ENCODE data around the gene MUTYH.

Gene MUTYH

GRCh38 chr1:45328680-45329079 lies 11.6 kb downstream of the MUTYH start:
- Histone ChIP-seq H3K36me3 (no peaks in the 10 kb centered on the region), H3K4me3 (ENCODE audit: low read depth, low read length) (peak overlapping the region; percentile 24; the same call in 1 of the 2 replicates), H3K4me1 (no peaks in the 10 kb centered on the region; the same call in 1 of the 2 replicates), H3K27me3 (no peaks in the 10 kb centered on the region), H3K9me3 (no peaks in the 10 kb centered on the region)
- TF ChIP-seq, protein P1, sequence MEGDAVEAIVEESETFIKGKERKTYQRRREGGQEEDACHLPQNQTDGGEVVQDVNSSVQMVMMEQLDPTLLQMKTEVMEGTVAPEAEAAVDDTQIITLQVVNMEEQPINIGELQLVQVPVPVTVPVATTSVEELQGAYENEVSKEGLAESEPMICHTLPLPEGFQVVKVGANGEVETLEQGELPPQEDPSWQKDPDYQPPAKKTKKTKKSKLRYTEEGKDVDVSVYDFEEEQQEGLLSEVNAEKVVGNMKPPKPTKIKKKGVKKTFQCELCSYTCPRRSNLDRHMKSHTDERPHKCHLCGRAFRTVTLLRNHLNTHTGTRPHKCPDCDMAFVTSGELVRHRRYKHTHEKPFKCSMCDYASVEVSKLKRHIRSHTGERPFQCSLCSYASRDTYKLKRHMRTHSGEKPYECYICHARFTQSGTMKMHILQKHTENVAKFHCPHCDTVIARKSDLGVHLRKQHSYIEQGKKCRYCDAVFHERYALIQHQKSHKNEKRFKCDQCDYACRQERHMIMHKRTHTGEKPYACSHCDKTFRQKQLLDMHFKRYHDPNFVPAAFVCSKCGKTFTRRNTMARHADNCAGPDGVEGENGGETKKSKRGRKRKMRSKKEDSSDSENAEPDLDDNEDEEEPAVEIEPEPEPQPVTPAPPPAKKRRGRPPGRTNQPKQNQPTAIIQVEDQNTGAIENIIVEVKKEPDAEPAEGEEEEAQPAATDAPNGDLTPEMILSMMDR (IDR thresholded peaks at IDR 0.05; ENCODE audit: low read depth, low read length) = no peak
- no peak for DNase-seq

GRCh38 chr1:45327644-45328515 lies 12.4 kb downstream of the MUTYH start:
- TF ChIP-seq, protein P1 (IDR thresholded peaks at IDR 0.05; ENCODE audit: low read depth, low read length) = no peak
- DNase-seq = no peak
- Histone ChIP-seq H3K9me3 (no peaks in the 10 kb centered on the region), H3K36me3 (no peaks in the 10 kb centered on the region), H3K27me3 (no peaks in the 10 kb centered on the region), H3K4me1 (no peaks in the 10 kb centered on the region; the same call in 1 of the 2 replicates), H3K4me3 (ENCODE audit: low read depth, low read length) (peak overlapping the region; percentile 24)

DNA sequence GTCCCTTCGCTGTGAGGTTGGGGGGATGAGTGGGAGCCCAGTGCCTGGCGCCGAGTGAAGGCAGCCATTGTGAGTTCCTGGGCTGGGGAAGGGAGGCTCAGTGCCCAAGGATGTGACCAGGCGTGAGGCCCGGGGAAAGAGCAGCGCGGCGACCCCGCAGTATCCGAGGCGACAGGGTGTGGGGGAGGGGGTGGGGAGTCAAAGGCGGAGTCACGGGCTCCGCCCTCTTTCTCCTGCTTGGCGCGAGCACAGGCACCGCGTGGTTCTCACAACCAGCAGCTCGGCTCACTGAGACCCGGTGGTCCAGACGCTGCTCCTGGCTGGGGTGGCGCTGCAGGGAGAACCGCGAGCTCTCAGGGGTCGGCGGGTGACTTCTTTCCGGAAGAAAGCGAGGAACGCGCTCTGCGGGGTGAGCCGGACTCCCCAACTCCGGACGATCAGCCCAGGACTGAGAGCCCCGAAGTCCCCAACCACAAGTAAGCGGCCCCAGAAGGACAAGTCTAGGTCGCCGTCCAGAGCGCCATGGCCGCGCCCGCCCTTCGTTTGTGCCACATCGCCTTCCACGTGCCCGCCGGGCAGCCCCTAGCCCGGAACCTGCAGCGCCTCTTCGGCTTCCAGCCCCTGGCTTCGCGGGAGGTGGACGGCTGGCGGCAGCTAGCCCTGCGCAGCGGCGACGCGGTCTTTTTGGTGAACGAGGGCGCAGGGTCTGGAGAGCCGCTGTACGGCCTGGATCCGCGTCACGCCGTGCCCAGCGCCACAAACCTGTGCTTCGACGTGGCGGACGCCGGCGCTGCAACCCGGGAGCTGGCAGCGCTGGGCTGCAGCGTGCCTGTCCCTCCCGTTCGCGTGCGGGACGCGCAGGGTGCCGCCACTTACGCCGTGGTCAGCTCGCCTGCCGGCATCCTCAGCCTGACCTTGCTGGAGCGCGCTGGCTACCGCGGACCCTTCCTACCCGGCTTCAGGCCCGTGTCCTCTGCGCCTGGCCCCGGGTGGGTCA lies 13.3 kb downstream of the MUTYH start, which contains the start of gene HPDL:
Gene HPDL (plus strand): TSS at position 269 of the 997 bp plus-strand sequence. CDS start 254 bp downstream, at position 523.
- DNase-seq = peak; percentile 76
- no peaks in the 10 kb centered on the region for H3K36me3 ChIP-seq
- H3K27me3 ChIP-seq = no peaks in the 10 kb centered on the region

GRCh38 chr1:45325851-45326506 lies 14.3 kb downstream of the MUTYH start:
- TF ChIP-seq, protein P1 (IDR thresholded peaks at IDR 0.05; ENCODE audit: low read depth, low read length) = no peak
- Histone ChIP-seq H3K27me3 (no peaks in the 10 kb centered on the region), H3K36me3 (no peaks in the 10 kb centered on the region), H3K4me3 (ENCODE audit: low read depth, low read length) (peak overlapping the region; percentile 44), H3K4me1 (no peaks in the 10 kb centered on the region; the same call in 1 of the 2 replicates), H3K9me3 (no peaks in the 10 kb centered on the region)
- DNase-seq = no peak

More for the DNA sequence above, 13.3 kb downstream of the MUTYH start, which contains the start of gene HPDL:
- peak within 1 kb of the TSS; percentile 44 for H3K4me3 ChIP-seq (ENCODE audit: low read depth, low read length)
- TF ChIP-seq, protein P1 (IDR thresholded peaks at IDR 0.05; ENCODE audit: low read depth, low read length) = no peak
- no peaks in the 10 kb centered on the region for H3K9me3 ChIP-seq
- no peaks in the 10 kb centered on the region; the same call in 1 of the 2 replicates for H3K4me1 ChIP-seq

DNA sequence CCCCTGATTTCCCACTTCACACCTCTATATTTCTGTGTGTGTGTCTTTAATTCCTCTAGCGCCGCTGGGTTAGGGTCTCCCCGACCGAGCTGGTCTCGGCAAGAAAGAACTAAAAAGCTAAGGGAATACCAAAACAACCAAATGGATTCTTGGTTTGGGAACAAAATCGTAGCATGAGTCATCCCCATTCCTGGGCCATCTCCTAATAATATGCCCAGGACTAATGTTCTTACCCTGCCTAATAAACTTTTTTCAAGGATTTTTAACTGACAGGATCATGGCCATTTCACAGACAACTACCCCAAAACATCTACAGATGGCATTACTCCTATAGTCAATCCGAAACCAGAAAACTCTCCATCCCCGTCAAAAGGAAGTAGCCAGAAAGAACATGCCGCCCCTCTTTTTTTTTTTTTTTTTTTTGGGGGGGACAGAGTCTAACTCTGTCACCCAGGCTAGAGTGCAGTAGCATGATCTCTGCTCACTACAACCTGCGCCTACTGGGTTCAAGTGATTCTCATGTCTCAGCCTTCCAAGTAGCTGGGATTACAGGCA lies 17.7 kb downstream of the MUTYH start:
- no peaks in the 10 kb centered on the region for H3K36me3 ChIP-seq
- no peaks in the 10 kb centered on the region for H3K9me3 ChIP-seq
- no peaks in the 10 kb centered on the region; the same call in 1 of the 2 replicates for H3K4me1 ChIP-seq
- TF ChIP-seq, protein P1 (IDR thresholded peaks at IDR 0.05; ENCODE audit: low read depth, low read length) = no peak
- no peak overlapping the region for H3K4me3 ChIP-seq (ENCODE audit: low read depth, low read length)
- no peaks in the 10 kb centered on the region for H3K27me3 ChIP-seq
- DNase-seq = no peak

All from BE2C (cell line).